NCI-H128 (cell line): Measurements from ENCODE around the gene PCSK5.
"Not testable (repeated sequence)": the region's sequence is repeated elsewhere in the genome, so short reads cannot be mapped to it uniquely, and the experiment has no call there.

ENCODE experiments used
- DNase-seq: peaks from one replicate; lab custom pipeline; 2025; ENCODE audit not compliant: unreplicated experiment; lab: John Stamatoyannopoulos, UW

Gene PCSK5

GRCh38 chr9:75889577-75889976, 896 bp upstream of the PCSK5 start:
- DNase-seq = no peak

- no peak for DNase-seq
Observed at GRCh38 chr9:75889977-75890471, 449 bp upstream of the PCSK5 start.

GRCh38 chr9:75891277-75891741, 836 bp downstream of the PCSK5 start:
- DNase-seq = no peak

DNA sequence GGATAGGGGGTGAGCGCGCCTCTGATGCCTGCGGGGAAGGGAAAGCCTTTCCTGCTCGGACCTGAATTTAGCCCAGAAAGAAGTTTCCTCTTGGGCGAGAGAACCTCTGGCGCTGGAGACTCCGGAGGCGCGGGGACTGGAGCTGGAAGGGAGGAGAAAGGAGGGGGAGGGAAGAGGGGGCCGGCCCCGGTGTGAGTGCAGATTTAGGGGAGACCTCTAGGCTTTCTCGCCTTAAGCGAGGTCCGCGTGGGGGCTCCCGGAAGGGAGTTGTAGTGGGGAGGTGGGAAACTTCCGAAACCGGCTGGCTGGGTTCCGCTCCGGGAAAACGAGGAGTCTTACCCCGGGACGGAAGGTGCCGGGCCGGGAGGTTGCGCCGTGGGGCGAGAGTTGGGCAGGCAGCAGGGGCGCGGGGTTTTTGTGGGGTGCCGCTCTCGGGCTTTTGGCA, 1.3 kb downstream of the PCSK5 start:
- DNase-seq = no peak

- no peak for DNase-seq
Observed at GRCh38 chr9:75892216-75892911, 1.9 kb downstream of the PCSK5 start.

GRCh38 chr9:75893106-75893505, 2.6 kb downstream of the PCSK5 start:
- DNase-seq = no peak

- no peak for DNase-seq
Observed at GRCh38 chr9:75894566-75894965, 4.1 kb downstream of the PCSK5 start.

- no peak for DNase-seq
Observed at GRCh38 chr9:75895112-75895511, 4.6 kb downstream of the PCSK5 start.

GRCh38 chr9:75896193-75896592, 5.7 kb downstream of the PCSK5 start:
- no peak for DNase-seq

GRCh38 chr9:75900893-75901524, 10.5 kb downstream of the PCSK5 start:
- not testable (repeated sequence) for DNase-seq

DNA sequence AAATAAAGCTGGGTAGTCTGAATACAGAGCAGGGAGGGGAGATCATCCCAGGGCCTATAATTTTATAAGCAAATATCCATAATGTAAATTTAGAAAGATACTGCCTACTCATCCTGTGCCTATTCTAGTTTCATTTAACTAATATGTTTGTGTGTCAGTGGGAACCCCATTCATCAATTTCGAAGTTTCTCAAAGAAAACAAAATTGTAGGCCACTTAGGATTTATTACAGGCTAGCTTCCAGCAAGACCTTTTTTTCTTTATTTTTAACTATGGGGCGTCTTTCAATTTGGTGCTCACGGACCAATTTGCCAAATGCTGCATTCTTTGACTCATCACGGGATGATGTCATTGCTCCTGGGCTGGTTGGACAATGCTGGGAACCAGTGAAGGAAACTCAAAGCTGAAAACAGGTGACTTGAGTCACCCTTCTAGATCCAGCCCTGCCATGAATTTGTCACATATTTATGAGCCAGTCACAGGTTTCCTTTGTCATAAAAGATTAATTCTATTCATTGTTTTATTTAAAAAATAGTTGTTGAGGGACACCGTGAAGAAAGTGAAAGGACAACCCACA, 13.4 kb downstream of the PCSK5 start:
- no peak for DNase-seq

- DNase-seq = no peak
Observed at GRCh38 chr9:75904364-75904763, 13.9 kb downstream of the PCSK5 start.

- no peak for DNase-seq
Observed at GRCh38 chr9:75906531-75906930, 16.1 kb downstream of the PCSK5 start.

- DNase-seq = no peak
Observed at GRCh38 chr9:75907329-75907728, 16.9 kb downstream of the PCSK5 start.

DNA sequence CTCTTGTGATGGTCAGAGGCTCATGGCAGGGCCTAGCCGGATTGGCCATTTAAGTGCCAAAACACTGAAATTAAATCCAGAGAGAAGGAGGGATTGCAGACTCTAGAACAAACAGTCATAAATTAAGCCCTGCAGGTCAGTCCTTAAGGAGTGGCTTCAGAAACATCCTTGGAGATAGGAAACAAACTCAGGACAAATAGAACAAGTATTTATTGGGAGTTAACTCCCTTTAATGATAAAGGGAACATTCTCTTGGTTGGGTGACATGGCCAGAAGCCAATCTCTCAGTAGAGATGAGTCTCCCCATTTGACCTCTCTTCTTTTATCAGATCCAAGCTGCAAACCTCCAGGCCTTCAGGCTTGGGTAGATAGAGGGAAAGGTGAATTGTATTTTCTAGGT, 17.4 kb downstream of the PCSK5 start:
- DNase-seq = no peak

DNA sequence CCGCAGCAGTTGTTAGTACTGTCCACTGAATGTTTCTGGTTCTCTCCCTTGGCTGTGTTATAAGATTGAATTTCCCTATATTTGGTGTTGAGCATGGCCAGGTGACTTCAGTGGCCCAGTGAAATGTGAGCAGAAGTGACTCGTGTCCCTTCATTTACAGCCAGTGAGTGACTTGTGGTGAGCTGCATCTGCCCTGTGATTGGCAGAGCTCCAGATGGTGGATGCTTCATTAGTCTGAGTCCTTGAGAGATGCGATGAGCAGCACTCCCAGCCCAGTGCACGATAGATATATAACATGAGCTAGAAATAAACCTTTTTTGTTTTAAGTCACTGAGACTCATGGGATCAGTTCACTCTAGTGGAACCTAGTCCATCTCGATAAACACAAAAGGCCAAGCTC, 19.3 kb downstream of the PCSK5 start:
- no peak for DNase-seq

- DNase-seq = no peak
Observed at GRCh38 chr9:75910731-75911130, 20.3 kb downstream of the PCSK5 start.

DNA sequence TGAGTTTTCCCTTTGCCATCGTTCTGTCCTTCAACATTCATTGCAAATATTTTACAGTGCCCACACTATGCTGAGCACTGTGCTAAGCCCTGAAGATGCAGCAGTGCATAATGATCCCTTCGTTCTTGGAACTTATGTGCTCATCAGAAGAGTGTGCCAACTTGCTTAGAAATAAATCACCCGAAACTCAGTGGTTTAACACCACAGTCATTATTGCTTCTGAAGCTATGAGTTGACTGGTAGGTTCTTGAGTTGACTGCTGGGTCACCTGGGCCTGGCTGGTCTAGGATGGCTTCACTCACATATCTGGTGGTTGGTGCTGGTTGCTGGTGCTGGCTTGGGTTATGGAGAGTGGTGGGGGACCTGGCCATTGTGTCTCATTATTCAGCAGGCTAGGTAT, 20.9 kb downstream of the PCSK5 start:
- no peak for DNase-seq

DNA sequence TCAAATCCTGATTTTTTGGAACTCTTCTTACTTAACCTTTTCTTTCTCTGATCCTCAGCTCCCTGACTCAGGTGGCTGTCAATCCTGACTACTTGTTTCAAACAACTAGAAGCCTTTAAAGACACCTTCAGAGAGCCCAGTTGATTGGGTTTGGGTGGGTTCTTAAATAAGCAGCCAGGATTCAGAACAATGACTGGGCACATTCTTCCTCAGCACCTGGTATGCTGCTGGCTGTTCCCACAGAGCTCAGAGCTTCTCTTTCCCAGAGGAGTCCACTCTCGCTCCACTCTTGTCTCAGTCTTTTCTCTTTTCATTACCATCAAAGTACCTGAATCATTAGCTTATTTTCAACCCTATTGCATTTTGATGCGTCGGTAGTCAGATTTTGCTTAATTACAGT, 22.5 kb downstream of the PCSK5 start:
- no peak for DNase-seq

DNA sequence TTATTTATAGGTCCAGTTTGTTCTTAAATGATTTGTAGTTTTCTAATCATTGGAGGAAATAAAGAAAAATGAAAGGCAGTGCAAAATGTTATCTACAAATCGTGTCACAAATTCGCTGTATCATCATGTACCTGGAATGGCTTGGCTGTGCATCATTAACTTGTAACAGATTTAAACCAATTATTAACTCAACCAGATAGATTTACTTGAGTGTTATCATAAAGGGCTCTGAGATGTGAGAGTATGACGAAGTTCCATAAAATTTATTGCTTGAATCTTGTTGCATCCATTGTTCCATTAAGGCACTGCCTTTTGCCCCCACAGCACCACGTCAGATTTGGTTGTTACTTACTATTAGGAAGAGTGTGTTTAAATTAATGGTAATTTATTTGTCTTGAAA, 23.5 kb downstream of the PCSK5 start:
- no peak for DNase-seq

DNA sequence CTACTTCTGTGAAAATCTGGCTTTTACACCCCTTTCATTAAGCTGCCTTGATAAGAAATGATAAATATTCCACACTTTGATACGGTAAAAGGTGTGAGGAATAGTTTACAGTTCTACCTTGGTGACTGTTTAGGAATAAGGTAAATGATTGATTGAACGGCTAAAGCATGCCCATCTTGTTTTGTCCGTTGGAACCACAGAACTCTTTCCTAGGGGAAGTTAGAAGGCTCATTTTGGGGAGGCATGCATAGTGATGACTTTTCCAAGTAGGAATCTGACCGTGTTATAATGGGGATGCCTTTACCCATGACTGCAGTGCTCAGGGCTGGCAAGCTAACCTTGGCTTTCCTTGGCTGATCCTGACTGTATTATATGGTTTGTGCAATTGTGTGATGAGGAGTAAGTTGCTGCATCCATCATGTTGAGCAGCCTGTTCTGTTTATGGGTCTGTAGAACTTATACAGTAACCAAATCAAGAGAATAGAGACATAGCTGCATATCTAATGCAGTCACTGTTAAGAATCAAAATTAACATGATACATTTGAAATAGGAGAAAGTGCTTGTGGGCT, 24.5 kb downstream of the PCSK5 start:
- DNase-seq = no peak

DNA sequence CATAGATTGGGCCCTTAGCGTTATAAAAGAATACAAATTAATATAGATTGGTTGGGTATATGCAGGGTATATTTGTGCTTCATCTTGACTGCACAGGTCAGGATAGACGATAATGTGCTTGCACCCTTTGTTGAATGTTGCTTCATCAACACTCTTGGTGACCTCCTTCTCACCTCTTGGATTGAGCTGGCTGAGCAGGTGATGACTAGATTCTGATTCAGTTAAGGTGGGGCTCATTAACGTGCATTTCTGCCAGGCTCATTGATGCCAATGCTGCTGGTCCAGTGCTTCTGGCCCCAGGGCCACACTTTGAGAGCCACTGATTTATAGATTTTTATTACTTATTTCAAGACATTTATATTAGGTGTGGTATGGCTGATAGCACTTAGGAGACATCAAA, 27.7 kb downstream of the PCSK5 start:
- no peak for DNase-seq
